ENCODE data around the gene LINC00632.

LINC00632 gene

DNA sequence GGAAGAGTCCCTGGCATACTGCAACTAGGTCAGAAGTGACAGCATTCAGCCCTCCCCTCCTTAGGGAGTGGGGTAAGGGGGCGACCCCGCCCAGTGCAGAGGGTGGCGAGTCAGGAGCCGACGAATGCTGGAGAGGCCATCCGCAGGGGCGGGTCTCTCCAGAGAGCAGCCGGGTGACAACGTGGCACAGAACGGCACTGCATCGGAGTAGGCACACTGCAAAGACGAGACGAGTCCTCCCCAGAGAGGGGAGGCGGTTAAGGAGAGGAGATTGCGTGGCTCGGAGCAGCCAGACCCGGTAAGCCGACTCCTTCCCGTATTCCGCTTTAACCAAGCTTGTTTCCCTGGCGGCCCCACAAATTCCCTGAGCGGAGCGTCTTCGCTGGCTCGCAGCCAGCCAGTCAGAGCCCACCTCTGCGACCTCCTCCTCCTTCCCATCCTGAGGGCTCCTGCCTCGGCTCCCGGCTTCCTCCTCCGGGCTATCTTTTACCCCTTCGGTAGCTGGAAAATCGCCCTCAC, 54.9 kb downstream of the LINC00632 start:
- FAIRE-seq (no peak), DNase-seq (ENCODE audit: insufficient read length, low spot score) (no peak)

DNA sequence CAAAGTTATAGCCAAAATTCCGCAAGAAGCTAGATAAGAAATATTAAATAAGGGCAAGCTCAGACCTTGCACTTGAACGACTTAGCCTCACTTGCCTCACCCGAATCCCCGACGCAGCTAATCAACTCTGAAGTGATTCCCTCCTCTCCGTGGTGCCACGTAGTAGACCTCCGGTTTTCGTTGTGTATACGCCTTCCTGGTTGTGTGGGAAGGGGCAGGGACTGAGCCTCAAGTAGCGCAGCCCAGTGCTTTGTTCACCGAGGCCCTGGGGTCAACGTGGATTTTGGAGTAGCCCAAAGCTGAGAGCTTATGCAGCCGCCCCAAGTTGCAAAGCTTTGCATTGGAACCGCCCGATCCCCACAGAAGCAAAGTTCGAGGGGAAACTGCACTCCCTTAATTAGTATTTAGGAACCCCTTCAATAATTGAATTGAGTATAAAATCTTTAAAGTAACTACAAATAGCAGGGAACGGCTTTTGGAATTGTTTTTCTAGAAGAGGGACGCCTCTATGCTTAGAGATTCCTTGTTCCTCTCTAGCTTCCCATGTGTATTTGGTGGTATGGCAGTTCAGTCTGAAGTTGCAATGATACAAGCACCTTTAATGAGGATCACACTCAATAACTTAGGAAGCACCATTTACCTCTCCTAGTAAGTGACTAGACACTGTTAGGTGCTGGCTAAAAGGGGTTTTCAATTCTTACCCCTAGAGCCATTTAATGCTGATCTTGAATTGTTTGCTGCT, 55.7 kb downstream of the LINC00632 start:
- DNase-seq (ENCODE audit: insufficient read length, low spot score) (no peak), FAIRE-seq (no peak)

GRCh38 chrX:140766024-140766611, 56.6 kb downstream of the LINC00632 start:
- peak; percentile 60 for FAIRE-seq
- no peak for DNase-seq (ENCODE audit: insufficient read length, low spot score)

- FAIRE-seq (no peak), DNase-seq (ENCODE audit: insufficient read length, low spot score) (no peak)
These were observed 58.1 kb downstream of the LINC00632 start for GRCh38 chrX:140767646-140768045.

DNA sequence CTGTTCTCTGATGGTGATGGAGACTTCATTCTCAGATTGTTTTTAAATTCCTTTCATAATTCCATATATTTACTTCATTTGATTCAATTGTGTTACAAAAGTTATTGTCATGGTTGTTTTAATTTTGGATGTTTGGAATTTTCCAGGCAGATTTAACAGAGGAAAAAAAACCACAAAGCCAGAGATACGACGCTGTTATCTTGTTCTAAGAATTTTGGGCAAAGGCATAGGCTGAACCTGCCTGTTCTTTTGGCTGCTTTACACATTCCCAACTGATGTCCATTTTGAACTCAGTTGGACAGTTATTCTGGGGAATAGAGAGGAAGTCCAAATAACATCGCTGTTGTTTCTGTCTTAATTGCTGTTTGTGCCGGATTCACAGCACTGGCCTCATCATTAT, 65.7 kb downstream of the LINC00632 start:
- no peak for DNase-seq (ENCODE audit: insufficient read length, low spot score)

DNA sequence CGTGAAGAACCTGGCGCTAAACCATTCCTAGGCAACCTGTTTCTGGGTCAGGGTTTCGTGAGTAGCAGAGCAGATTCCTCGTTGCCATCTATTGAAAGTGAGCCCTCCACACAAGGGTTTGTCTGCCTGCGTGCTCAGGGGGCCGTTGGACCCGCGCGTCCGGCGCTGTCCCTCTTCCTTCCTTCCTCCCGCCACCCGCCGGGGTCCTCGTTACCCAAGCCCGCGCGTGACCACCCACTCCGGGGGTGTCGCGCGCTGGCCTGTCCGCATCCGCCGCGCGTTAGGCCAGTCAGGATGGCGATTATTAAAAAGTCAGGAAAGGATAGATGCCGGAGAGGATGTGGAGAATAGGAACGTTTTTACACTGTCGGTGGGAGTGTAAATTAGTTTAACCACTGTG, 66.8 kb downstream of the LINC00632 start:
- no peak for DNase-seq (ENCODE audit: insufficient read length, low spot score)
- no peak for FAIRE-seq

More for the DNA sequence above, 65.7 kb downstream of the LINC00632 start:
- no peak for FAIRE-seq

GRCh38 chrX:140794642-140795041, 85.1 kb downstream of the LINC00632 start:
- no peak for FAIRE-seq
- no peak for DNase-seq (ENCODE audit: insufficient read length, low spot score)

DNA sequence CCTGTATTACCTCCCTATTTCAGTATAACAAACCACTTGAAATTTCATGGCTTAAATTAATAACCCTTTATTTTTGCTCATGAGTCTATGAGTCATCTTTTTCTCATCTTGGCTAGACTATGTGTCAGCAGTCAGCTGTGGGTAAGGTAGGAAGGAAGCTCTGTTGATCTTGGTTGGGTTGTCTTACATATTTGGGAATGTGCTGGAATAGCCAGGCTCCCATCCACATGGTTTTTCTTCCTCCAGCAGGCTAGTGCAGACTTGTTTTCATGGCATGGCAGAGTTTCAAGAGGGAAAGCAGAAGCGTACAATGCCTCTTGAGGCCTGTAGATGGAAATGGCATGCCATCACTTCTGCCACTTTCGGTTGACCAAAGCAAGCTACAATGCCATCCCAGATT, 89.7 kb downstream of the LINC00632 start:
- DNase-seq (ENCODE audit: insufficient read length, low spot score) (no peak), FAIRE-seq (no peak)

DNA sequence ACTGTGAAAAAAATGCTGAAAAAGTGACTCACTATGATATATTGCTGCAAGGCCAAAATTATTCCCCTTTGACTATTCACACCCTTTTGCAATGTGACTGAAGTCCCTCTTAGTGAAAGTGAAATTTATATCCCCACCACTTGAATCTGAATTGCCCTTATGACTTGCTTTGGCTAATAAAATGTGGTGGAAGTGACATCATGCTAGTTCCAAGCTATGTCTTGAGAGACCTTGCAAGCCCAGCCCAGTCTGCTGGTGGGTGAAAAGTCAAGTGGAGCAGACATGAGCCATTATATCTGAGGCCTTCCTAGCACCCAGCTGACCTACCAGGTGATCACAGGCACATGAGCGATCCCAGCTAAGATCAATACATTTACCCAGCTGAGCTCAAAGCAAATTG, 94.7 kb downstream of the LINC00632 start:
- FAIRE-seq (no peak), DNase-seq (ENCODE audit: insufficient read length, low spot score) (no peak)

DNA sequence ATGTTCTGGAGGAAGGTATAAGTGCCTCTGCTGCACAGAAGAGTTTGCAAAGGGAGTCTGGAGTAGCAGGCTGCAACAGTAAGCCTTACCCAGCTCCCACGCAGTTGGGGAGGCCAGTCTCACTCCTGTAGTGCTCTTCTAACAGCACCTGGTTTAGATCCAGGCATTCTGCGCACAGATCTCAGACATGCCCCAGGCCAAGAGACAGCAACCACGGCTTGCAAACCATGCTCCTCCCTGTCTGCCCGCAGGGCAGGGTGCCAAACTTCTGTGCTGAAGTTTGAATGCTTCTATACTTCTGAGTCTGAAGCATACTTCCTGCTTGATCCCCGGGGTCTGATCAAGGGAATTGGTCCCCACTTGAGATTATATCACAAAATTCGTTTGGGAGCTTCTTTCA, 106.3 kb downstream of the LINC00632 start:
- DNase-seq (ENCODE audit: insufficient read length, low spot score) (no peak), FAIRE-seq (no peak)

DNA sequence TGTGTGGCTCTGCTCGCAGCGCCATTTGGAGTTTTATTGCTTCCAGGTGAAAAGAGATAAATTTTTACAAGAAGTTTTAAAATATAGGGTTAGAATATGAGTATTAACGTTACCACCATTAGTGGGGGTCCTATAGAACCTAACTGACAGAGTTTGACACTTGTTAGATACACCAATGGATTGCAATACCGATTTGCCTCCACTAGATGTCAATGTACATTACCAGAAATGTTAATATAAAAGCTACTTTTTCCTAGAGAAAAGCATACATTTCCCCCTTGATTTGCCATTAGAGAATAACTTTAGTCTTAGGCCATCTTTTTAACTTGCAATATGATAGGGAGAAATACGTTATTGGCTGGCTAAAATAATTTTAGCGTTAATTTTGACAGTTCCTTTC, 108.4 kb downstream of the LINC00632 start:
- no peak for DNase-seq (ENCODE audit: insufficient read length, low spot score)
- no peak for FAIRE-seq

DNA sequence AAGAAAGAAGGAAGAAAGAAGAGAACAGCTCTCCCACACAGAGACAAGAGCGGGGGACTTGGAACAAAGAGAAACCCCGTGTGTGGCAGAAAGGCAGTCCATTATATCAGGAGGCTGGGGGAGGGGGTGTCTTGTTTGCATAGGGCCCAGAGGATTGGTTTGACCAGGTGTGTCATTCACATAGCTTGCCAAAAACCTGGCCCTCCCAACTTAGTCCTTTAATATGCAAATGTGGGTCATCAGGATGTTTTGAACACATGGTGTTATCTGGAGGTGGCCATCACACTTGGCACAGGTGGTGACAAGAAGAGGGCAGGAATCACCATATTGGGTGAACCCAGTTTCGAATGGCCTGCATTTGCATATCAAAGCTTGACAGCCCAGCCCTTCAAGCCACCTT, 111.7 kb downstream of the LINC00632 start:
- DNase-seq (ENCODE audit: insufficient read length, low spot score) (no peak), FAIRE-seq (no peak)

DNA sequence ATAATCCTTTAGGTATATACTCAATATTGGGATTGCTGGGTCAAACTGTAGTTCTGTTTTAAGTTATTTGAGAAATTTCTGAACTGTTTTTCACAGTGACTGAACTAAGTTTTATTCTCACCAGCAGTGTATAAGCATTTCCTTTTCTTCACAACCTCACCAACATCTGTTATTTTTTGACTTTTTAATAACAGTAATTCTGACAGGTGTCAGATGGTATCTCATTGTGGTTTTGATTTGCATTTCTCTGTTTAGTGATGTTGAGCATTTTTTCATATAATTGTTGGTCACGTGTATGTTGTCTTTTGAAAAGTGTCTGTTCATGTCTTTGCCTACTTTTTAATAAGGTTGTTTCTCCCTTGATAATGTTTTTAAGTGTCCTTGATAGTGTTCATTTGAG, 112.6 kb downstream of the LINC00632 start:
- DNase-seq (ENCODE audit: insufficient read length, low spot score), result no peak
- no peak for FAIRE-seq

GRCh38 chrX:140822861-140823260, 113.3 kb downstream of the LINC00632 start:
- FAIRE-seq, result no peak

DNA sequence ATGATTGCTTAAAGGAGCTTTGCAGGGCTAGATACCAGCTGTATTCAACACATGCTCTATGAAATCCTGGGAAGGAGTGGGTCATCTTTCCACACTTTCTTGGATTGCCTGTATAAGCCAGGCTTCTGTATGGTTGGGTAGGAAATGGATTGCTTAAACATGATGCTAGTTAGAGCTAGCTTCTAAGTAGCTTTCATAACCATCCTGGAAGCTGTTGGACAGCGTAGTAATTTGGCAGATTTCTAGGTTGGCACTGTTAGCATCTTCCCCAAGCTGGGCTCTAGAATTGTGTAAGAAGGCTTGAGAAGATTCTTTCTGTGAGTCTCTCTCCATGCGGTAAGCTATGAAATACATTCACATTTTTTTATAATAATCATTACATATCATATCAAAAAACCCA, 127.3 kb downstream of the LINC00632 start:
- DNase-seq (ENCODE audit: insufficient read length, low spot score), result no peak
- no peak for FAIRE-seq

More at GRCh38 chrX:140822861-140823260, 113.3 kb downstream of the LINC00632 start:
- no peak for DNase-seq (ENCODE audit: insufficient read length, low spot score)
